HG02981 (cell line): ENCODE measurements around the gene PRTG.
"Not testable (repeated sequence)": the region's sequence is repeated elsewhere in the genome, so short reads cannot be mapped to it uniquely, and the experiment has no call there.

Source experiments
- ATAC-seq: cut with Tn5 transposase; IDR thresholded peaks from one replicate; pipeline ENCODE4 v1.9.1; 2021; ENCODE audit warnings: mild to moderate bottlenecking, moderate library complexity; ENCODE audit not compliant: unreplicated experiment

The PRTG gene

GRCh38 chr15:55742927-55743728 lies at the start of gene PRTG:
PRTG (minus strand) TSS chr15:55743152; CDS start chr15:55742931, 221 bp downstream.
- no peak for ATAC-seq

DNA sequence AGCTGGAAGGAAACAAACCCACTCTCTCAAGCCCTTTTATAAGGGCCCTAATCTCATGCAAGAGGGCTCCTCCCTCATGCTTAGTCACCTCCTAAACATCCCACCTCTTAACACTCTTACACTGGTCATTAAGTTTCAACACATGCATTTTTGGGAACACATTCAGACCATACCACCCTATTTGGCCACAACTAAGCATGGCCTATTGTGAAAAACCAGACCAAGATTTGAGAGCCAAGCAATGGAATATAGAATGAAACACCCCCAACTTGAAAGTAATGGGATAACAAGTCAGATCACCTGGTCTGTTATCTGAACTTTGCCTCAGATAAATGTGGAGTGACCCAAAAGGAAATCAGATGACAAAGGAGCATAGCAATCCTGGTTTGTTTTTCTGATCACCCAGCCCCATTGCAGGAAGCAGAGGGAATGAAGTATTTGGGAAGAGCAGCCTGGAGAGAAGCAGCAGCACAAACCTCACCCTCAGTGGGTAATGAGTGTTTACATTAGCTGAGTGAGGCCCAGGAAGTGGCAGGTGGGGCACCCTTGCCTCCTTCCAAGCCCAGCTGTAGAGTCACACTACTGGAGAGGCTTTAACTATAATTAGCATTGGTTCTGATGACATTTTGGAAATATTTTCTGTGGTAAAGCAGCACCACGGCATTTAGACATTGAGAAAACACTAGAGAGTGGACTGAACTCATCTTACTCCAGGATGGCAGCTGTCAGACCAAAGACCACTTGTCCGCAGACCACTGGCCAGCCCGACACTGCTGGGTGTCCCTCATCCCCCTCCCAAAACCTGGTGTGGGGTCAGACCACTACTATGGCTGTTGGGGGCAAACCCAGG lies 48.8 kb upstream of the PRTG start:
- ATAC-seq, result no peak

GRCh38 chr15:55789066-55789660 lies 46.2 kb upstream of the PRTG start:
- ATAC-seq, result no peak

DNA sequence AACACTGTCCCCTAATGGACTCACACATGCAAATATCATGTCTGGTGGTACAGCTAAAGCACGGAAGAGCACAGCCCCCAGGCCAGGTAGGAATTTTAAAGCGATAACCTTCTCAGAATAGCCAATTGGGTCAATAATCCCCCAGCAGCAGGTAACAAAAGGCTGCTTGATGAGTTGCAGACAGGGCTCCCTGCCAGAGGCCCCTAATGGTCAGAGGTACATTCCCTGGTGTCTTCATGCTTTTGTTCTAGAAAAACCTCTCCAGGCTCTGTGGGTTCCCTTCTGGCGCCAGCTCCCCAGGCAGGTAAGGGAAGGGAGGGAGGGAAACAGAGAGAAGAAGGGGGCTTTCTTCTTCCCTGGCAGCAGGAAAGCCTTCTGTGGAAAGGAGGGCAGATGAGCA lies 43.4 kb upstream of the PRTG start:
- ATAC-seq, result no peak

DNA sequence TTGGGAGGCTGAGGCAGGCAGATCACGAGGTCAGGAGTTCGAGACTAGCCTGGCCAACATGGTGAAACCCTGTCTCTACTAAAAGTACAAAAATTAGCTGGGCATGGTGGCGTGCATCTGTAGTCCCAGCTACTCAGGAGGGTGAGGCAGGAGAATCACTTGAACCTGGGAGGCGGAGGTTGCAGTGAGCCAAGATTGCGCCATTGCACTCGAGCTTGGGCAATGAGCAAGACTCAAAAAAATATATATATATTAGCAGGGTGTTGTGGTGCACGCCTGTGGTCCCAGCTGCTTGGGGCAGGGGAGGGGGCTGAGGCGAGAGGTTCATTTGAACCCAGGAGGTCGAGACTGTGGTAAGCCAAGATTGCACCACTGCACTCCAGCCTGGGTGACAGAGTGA lies 42.6 kb upstream of the PRTG start:
- ATAC-seq, result not testable (repeated sequence)

DNA sequence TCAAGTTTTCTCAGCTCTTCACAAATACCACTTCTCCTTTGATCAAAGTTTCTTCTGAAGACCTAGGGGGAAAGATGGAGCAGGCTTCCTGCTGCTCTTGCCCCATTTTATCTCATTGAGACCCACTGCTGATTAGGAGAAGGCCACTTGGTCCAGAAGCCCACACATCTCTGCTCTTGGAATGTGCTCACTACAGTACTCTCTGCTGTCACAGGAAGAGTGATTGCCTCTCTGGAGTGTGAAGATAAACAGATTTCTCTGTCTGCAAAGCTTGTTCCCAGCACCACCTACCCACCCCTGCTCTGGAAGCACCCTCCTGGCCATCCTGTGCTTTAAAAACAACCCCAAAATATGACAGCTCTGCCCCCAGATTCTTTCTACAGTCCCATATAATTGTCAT lies 41.3 kb upstream of the PRTG start:
- no peak for ATAC-seq

GRCh38 chr15:55782901-55783300 lies 39.9 kb upstream of the PRTG start:
- no peak for ATAC-seq

- ATAC-seq, result no peak
These were observed 37.3 kb upstream of the PRTG start for GRCh38 chr15:55780292-55780691.

DNA sequence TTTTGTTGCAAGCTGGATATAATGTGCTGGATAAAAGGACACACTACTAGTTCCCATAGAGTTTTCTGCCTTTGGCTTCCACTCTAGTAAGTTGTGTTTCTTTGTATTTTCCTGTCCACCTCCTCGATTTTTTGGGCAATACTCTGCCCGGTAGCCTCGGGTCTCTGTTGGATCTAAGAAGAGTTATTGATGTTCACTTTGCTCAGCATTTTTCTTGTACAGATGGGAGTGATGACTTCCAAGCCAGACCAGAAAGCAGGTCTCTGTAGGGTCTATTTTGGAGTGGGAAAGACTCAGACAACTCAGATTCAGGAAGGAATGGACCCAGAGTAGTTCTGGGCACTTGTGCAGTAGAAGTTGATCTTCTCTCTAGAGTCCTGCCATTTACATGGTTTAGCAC lies 36.0 kb upstream of the PRTG start:
- ATAC-seq, result no peak

- ATAC-seq, result no peak
These were observed 32.4 kb upstream of the PRTG start for GRCh38 chr15:55775316-55775715.

DNA sequence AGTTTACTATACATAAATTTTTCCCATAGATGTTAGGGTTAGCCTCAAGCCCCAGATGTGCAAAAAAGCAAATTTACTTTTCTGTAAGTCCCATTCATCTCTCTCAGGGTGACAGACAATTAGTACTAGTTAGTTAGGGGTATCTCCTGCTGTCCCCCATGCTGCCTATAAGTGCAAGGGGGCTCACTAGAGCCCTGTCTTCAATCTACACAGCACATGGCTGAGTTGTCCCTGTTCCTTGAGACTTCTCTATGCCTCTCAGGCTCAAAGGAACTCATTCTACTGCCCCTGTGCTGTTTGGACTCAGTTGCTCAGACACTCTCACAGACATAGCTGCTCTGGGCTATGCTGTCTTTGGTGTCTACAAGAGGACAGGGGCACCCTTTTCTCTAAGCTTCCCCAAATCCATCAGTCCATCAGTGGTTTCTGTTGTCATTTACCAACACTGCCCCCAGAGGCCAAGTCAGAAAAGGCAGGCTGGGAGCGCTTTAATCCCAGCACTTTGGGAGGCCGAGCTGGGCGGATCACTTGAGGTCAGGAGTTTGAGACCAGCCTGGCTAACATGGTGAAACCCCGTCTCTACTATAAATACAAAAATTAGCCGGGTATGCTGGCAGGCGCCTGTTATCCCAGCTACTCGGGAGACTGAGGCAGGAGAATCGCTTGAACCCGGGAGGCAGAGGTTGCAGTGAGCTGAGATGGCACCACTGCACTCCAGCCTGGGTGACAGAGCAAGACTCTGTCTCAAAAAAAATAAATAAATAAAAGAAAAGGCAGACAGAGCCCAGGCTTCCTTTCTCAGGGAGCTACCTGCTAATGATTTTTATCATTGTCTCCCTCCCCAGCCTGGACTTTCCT lies 31.4 kb upstream of the PRTG start:
- peak; percentile 68 for ATAC-seq

DNA sequence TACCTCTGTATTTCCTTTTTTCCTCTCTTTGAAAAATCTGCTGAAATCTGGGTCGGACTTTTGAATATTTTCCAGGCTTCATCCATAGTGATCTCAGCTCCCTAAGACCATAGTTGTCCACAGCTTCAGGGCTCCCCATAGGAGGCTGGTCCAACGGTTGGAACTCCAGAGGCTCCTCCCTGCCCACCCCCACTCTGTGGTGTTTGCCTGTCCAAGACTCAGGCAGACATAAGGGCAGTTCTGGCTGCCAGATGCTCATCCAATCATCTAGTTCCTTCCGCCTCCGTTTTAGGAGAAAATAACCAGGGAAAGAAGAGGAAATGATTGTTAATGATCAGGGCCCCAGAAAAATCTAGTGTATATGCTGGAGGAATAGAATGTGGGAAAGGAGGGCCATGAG lies 27.9 kb upstream of the PRTG start:
- no peak for ATAC-seq

- no peak for ATAC-seq
These were observed 27.3 kb upstream of the PRTG start for GRCh38 chr15:55770261-55770660.

- ATAC-seq, result no peak
These were observed 25.8 kb upstream of the PRTG start for GRCh38 chr15:55768670-55769185.

- no peak for ATAC-seq
These were observed 23.7 kb upstream of the PRTG start for GRCh38 chr15:55766676-55767075.

DNA sequence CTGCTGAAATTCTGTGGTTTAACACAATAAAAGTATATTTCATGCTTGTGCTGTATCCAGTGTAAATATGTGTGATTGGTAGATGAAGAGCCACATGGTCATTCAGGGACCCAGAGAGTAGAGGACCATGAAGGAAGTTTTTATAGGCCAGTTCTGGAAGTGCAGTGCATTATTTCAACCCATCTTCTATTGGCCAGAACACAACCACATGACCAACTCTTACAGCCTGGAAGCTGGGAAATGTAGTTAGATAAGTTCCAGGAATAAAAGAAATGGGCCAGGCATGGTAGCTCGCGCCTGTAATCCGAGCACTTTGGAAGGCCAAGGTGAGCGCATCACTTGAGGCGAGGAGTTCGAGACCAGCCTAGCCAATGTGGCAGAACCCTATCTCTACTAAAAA lies 21.4 kb upstream of the PRTG start:
- no peak for ATAC-seq

GRCh38 chr15:55758580-55758986 lies 15.6 kb upstream of the PRTG start:
- no peak for ATAC-seq

- ATAC-seq, result not testable (repeated sequence)
These were observed 10.5 kb upstream of the PRTG start for GRCh38 chr15:55753433-55753832.

DNA sequence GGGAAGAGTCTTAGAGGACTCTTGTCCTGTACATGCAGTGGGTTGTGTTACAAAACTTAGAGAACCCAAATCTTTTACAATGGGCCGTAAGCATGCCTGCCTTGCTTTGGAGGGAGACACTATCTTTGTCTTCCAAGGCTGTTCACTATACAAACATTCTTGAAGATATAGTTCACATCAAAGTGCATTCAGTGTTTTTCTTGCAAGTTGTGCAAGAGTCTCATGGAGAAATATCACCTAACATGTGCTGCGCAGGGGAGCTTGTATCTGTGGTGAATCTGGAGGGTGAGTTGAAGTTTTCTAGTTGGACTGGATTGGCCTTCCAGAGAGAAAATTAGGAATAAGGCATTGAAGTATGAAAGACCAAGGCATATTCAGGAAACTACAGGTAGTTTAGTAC lies 7.8 kb upstream of the PRTG start:
- ATAC-seq, result no peak
